Ectodermal cell (in vitro differentiated cells): ENCODE results near the gene EVC. TPM values are rescaled to one million over a fixed set of nuclear protein-coding genes. Genes with fewer than 3 reads are reported as not detected.

Experiments
- H3K27ac ChIP-seq: 2 replicates; pipeline ENCODE4 v1.7.0; 2013; ENCODE audit warnings: mild to moderate bottlenecking, low read depth, low read length; ENCODE audit not compliant: insufficient read depth, poor library complexity, severe bottlenecking
- H3K27me3 ChIP-seq: 2 replicates; pipeline ENCODE4 v1.7.0; 2013; ENCODE audit warnings: mild to moderate bottlenecking, low read length; ENCODE audit not compliant: insufficient read depth, control insufficient read depth, poor library complexity, severe bottlenecking
- H3K36me3 ChIP-seq: one replicate; pipeline ENCODE4 v1.7.0; 2013; ENCODE audit warnings: low read length; ENCODE audit not compliant: control insufficient read depth, insufficient read depth
- H3K4me1 ChIP-seq: one replicate; pipeline ENCODE4 v1.7.0; 2013; ENCODE audit warnings: low read length; ENCODE audit not compliant: control insufficient read depth, insufficient read depth
- H3K4me3 ChIP-seq: 2 replicates; pipeline ENCODE4 v1.7.0; 2013; ENCODE audit warnings: low read depth, low read length, control low read depth; ENCODE audit not compliant: insufficient read depth
- H3K9me3 ChIP-seq: 2 replicates; pipeline ENCODE4 v1.7.0; 2013; ENCODE audit warnings: mild to moderate bottlenecking, low read length, moderate library complexity; ENCODE audit not compliant: control insufficient read depth
- WGBS, 2 experiments: methylation state at CpG; one replicate each; pipeline ENCODE4 v1.1.7; 2013; ENCODE audit warnings: missing lambda C conversion rate in 2 of 2; 5-methylcytosine and 5-hydroxymethylcytosine counted together
- polyA plus RNA-seq, 4 experiments: library from polyadenylated mRNA; stranded (reverse); fragments of 50-300 nt; gene quantifications; one replicate each; pipeline ENCODE4 v1.2.3, GENCODE V29; 2013

Gene EVC
- polyA plus RNA-seq (2013, experiment 1 of 4) = 10.6 TPM
- polyA plus RNA-seq (2013, experiment 2 of 4) = 10.0 TPM
- 9.3 TPM for polyA plus RNA-seq (2013, experiment 3 of 4)
- polyA plus RNA-seq (2013, experiment 4 of 4) = 10.7 TPM

DNA sequence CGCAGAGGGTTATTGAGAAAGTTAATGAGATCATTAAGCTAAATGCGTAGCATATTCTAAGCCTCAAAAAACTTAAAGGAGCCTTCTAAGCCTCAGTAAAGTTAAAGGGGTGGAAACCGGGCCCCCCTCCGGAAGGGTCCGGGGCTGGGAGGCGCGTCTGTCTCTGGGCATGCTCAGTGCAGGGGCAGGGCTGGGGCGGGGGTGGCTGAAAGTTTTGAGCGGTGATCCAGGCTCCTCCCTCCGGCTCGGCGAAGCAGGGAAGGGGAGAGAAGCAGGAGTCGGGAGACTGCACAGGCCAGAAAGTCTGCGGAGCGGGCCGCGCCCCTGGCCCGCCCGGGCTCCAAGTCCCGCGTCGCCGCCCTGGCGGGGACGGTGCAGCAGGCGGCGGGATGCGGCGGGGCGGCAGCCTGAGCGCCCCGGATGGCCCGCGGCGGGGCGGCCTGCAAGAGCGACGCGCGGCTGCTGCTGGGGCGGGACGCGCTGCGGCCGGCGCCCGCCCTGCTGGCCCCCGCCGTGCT lies at the start of gene EVC:
TSS of gene EVC (plus strand) at position 241 of the 518 bp plus-strand sequence. CDS start at position 421, 180 bp downstream.
- whole genome bisulfite sequencing, 2 experiments = 0 to 1% methylated on average over 49 of the region's 49 CpGs
- Histone ChIP-seq H3K27me3 (peaks cover 36% of the 10 kb centered on the region), H3K4me1 (peaks cover 26% of the 10 kb centered on the region), H3K27ac (no peak within 1 kb of the TSS), H3K9me3 (peaks cover 6% of the 10 kb centered on the region), H3K4me3 (peak within 1 kb of the TSS; percentile 53), H3K36me3 (no peaks in the 10 kb centered on the region)

DNA sequence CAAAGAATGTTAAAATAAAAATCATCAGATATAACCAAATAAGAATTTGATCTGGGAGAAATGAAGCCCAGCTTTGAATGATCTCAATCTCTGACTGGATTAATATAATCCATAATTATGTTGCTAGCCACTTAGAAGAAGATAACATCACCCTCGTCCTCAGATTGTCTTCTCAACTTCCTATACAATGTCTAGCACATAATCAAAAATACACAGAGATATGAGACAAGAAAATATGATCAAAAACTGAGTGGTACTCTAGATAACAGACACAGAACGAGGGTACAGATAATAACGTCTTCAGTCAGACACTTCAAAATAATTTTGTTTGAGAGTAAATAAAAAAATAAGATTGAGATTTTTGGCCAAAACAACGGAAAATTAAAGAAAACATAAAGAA lies 49.8 kb upstream of the EVC start:
- WGBS, 2 experiments = 90 to 97% methylated on average over 4 of the region's 4 CpGs
- no peak overlapping the region for H3K27ac ChIP-seq
- H3K27me3 ChIP-seq = no peaks in the 10 kb centered on the region
- H3K36me3 ChIP-seq = no peaks in the 10 kb centered on the region
- H3K4me3 ChIP-seq = no peak overlapping the region
- no peaks in the 10 kb centered on the region for H3K4me1 ChIP-seq
- H3K9me3 ChIP-seq = no peaks in the 10 kb centered on the region

DNA sequence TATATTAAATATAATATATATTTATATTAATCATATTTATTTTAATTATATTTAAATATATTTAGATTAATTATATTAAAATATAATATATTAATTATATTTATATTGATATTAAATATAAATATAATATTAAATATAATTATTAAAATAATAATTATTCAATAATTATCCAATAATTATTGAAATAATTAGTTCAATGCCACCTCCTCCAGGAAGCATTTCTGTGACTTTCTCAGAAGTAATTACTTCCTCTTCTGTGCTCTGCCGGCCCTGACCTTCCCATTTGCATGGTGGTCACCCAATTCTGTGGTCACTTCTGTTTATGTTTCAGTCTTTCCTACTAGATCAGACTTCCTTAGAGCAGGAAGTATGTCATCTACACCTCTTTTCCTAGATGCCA lies 48.4 kb upstream of the EVC start:
- H3K27me3 ChIP-seq = no peaks in the 10 kb centered on the region
- H3K4me1 ChIP-seq = no peaks in the 10 kb centered on the region
- H3K27ac ChIP-seq = no peak overlapping the region
- H3K4me3 ChIP-seq = no peak overlapping the region
- no peaks in the 10 kb centered on the region for H3K36me3 ChIP-seq
- WGBS, 2 experiments = 93 to 97% methylated on average over 1 of the region's 1 CpG
- H3K9me3 ChIP-seq = peaks cover 3% of the 10 kb centered on the region

DNA sequence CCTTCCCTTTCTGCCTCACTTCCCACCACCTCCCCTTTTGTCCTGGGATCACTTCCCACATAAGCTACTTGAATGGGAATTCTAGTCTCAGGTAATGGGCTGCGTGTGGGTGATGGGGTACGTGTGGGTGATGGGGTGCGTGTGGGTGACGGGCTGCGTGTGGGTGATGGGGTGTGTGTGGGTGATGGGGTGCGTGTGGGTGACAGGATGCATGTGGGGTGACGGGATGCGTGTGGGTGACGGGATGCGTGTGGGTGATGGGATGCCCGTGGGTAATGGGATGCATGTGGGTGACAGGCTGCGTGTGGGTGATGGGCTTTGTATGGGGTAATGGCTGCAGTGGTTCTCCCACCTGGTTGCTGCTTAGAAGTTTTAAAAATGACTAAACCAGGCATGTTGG lies 46.2 kb upstream of the EVC start:
- Histone ChIP-seq H3K36me3 (no peaks in the 10 kb centered on the region), H3K27me3 (no peaks in the 10 kb centered on the region), H3K4me1 (no peaks in the 10 kb centered on the region), H3K27ac (no peak overlapping the region), H3K4me3 (no peak overlapping the region), H3K9me3 (peaks cover 5% of the 10 kb centered on the region)
- WGBS, 2 experiments = 88 to 97% methylated on average over 12 of the region's 12 CpGs

DNA sequence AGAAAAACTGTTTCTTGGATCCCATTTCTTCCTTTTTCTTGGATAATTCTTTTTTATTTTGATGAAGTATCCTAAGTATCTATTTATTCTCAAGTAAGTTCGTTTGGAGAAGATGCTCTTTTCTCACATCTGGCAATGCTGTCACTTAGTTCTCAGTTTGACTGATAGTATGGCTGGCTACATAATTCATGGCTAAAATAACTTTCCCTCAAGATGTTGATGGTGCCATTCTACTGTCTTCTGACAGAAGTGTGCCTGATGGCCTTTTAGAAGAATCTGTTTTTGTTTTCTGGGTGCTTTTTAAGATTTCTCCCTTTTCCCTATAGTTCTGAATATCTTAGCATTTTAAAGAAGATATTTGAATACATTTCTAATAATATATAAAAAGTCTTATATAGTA lies 44.3 kb upstream of the EVC start:
- H3K27me3 ChIP-seq = no peaks in the 10 kb centered on the region
- no peaks in the 10 kb centered on the region for H3K4me1 ChIP-seq
- WGBS, 2 experiments = 86 to 100% methylated on average over 1 of the region's 1 CpG
- no peaks in the 10 kb centered on the region for H3K36me3 ChIP-seq
- peaks cover 5% of the 10 kb centered on the region for H3K9me3 ChIP-seq
- H3K4me3 ChIP-seq = no peak overlapping the region
- no peak overlapping the region for H3K27ac ChIP-seq

DNA sequence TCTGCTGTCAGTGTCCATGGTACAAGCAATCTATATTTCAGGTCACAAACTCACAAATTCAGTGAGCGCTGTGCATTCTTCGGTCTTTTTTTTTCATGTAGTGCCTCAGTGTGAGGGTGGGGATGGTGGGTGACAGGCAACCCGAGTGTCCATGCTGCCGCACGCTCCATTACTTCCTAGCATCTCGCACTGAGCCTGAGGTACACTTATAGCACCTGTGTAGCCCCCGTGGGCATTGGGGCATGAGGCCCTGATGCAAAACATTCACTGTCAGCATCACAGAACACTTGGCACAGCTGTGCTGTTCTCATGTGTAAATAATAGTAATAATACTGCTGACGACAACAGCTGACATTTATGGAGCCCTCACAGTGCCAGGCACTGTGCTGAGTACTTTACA lies 34.2 kb upstream of the EVC start:
- WGBS, 2 experiments = 93 to 96% methylated on average over 8 of the region's 8 CpGs
- Histone ChIP-seq H3K4me1 (no peaks in the 10 kb centered on the region), H3K27ac (no peak overlapping the region), H3K4me3 (no peak overlapping the region), H3K36me3 (peaks cover 8% of the 10 kb centered on the region), H3K9me3 (no peaks in the 10 kb centered on the region), H3K27me3 (no peaks in the 10 kb centered on the region)

DNA sequence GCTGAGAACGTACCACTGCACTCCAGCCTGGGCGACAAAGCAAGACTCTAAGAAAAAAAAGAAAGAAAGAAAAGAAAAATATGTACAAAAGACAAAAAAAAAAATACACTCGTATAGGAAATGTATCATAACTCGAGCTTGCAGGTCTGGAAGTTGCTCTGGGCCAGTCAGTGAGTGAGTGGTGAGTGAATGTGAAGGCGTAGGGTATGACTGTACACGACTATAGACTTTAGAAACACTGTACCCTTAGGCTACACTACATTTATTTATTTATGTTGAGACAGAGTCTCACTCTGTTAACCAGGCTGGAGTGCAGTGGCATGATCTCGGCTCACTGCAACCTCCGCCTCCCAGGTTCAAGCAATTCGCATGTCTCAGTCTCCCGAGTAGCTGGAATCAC lies 32.0 kb upstream of the EVC start:
- H3K27ac ChIP-seq = no peak overlapping the region
- no peaks in the 10 kb centered on the region for H3K9me3 ChIP-seq
- no peaks in the 10 kb centered on the region for H3K27me3 ChIP-seq
- H3K4me1 ChIP-seq = no peaks in the 10 kb centered on the region
- H3K36me3 ChIP-seq = peaks cover 8% of the 10 kb centered on the region
- no peak overlapping the region for H3K4me3 ChIP-seq
- 97% methylated on average over 8 to 10 of the region's 10 CpGs for WGBS, 2 experiments

DNA sequence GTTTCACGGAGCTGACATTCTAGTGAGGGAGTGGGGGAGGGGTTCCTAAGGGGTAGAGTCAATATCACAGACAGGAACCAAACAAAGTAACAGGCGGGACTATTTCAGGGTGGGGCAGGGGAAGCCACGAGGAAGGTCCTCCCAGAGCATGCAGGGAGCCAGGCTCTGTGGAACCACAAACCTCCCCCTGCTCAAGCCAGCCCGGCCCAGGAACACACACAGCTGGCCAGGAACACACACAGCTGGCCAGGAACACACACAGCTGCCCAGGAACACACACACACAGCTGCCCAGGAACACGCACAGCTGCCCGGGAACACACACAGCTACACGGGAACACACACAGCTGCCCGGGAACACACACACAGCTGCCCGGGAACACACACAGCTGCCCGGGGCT lies 27.4 kb upstream of the EVC start:
- H3K27me3 ChIP-seq = no peaks in the 10 kb centered on the region
- no peaks in the 10 kb centered on the region for H3K4me1 ChIP-seq
- WGBS, 2 experiments = 79 to 83% methylated on average over 10 of the region's 10 CpGs
- peaks cover 11% of the 10 kb centered on the region for H3K36me3 ChIP-seq
- no peak overlapping the region for H3K27ac ChIP-seq
- no peak overlapping the region for H3K4me3 ChIP-seq
- no peaks in the 10 kb centered on the region for H3K9me3 ChIP-seq

DNA sequence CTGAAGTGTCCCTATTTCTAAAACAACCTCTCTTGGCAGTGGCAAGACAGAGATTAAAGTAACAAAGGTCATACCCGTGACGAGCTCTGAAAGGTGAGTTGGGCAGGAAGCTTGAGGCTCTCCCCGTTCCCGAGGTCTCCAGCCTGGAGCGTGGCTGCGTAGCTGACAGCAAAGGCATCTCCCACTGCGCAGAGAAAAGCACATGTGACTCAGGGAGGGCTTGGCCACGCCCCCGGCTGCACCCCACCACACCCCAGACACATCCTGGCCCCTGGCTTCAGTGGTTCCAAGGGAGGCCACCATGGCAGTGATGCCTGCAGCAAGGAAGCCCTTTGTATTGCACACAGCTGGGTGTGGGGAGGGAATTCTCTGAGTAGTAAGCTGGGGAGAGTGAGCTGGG lies 25.7 kb upstream of the EVC start:
- 94 to 97% methylated on average over 9 of the region's 9 CpGs for WGBS, 2 experiments
- Histone ChIP-seq H3K4me1 (no peaks in the 10 kb centered on the region), H3K36me3 (peaks cover 11% of the 10 kb centered on the region), H3K9me3 (no peaks in the 10 kb centered on the region), H3K27me3 (no peaks in the 10 kb centered on the region), H3K27ac (no peak overlapping the region), H3K4me3 (no peak overlapping the region)

DNA sequence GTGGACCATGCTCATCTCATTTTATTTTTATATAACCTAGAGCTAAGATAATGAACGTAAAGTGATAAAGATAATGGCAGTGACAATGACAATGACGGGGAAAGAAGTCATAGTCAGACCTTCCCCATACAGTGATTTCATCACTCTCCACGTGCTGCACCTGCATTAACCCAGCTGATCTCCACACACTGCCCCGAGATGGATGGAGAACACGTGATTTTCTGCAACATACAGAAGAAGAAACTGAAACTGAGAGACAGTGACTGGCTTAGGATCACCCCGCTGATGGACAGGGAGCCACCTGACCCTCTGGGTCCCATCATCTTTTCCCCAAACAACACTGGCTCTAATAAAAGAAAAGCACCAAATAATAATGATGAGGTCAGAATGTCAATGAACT lies 24.7 kb upstream of the EVC start:
- Histone ChIP-seq H3K36me3 (peaks cover 3% of the 10 kb centered on the region), H3K4me1 (no peaks in the 10 kb centered on the region), H3K9me3 (no peaks in the 10 kb centered on the region), H3K27ac (no peak overlapping the region), H3K4me3 (no peak overlapping the region), H3K27me3 (no peaks in the 10 kb centered on the region)
- 85 to 94% methylated on average over 6 of the region's 6 CpGs for WGBS, 2 experiments

DNA sequence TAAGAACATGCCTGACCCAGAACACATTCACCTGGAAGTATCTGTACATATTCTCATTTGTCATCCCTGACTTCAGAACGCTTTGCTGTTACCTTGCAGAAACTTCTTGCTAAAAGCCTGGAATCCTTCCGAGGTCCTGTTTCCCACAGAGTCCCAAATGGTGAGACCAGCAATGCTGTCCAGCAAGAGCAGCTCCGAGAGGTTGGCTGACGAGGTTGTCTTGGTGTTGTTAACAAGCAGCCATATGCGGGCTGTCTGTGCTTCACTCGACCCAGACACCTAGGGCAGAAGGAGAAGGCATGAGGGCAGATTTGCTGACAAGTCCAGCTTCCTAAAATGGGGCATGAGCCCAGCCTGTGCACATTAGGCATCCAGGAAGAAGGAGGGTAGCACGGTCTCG lies 21.9 kb upstream of the EVC start:
- no peaks in the 10 kb centered on the region for H3K9me3 ChIP-seq
- no peaks in the 10 kb centered on the region for H3K27me3 ChIP-seq
- no peak overlapping the region for H3K4me3 ChIP-seq
- no peak overlapping the region for H3K27ac ChIP-seq
- H3K36me3 ChIP-seq = peaks cover 3% of the 10 kb centered on the region
- no peaks in the 10 kb centered on the region for H3K4me1 ChIP-seq
- WGBS, 2 experiments = 90 to 91% methylated on average over 8 of the region's 8 CpGs
